Measurements from ENCODE around the gene STEAP3. TPM values are rescaled to one million over a fixed set of nuclear protein-coding genes. Genes with fewer than 3 reads are reported as not detected.

Gene STEAP3
- 3.6 TPM for polyA plus RNA-seq (2013, experiment 1 of 4)
- polyA plus RNA-seq (2013, experiment 2 of 4): 3.1 TPM
- polyA plus RNA-seq (2013, experiment 3 of 4): 2.8 TPM
- 2.2 TPM for polyA plus RNA-seq (2013, experiment 4 of 4)

DNA sequence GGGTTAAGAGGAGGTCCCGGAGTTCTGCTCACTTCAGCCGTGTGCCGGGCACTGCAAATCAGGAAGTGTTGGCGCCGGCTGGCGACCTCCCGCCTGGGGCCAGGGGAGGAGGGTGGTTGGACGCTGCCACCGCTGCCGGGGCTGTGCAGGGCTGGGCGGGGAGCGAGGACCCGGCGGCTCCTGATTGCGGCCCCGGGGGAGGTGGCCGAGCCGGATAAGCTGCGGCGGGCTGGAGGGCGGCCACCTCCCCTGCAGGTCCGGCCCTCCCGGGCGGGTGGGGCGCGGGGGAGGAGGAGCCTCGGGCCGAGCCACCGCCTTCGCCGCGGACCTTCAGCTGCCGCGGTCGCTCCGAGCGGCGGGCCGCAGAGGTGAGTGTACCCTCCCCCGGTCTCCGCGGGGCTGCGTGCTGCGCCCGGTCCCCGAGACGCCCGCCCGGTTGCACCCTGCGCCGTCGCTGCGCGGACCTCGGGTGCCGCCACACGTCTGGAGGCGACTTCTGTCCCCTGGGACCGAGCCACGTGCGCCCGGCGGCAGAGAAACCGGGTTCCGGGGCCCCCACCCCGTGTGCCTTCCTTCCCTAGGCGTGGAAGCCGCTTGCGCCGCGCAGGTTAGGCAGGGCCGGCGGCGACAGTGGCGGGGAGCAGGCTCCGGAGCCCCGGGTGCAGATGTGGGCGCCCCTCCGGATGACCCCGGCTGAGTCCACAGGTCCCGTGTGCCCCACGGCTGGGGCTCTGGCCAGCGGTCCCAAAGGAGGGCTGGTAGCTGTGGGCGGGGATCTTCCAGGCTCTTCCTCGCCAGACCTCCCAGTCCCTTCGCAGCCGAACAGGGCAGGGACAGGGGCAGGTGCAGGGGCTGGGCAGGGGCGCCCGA lies at the start of gene STEAP3:
TSS of gene STEAP3 (plus strand) at position 314 of the 870 bp plus-strand sequence. CDS start 7,179 bp downstream, outside the sequence.
- H3K9me3 ChIP-seq (ENCODE audit: control insufficient read depth, low read length): no peaks in the 10 kb centered on the region
- H3K4me3 ChIP-seq (ENCODE audit: insufficient read depth, low read depth, low read length): peak within 1 kb of the TSS; percentile 47
- H3K27ac ChIP-seq (ENCODE audit: insufficient read depth, low read depth, low read length, poor library complexity, severe bottlenecking): no peak within 1 kb of the TSS
- WGBS, 2 experiments: 1% methylated on average over 89 of the region's 89 CpGs
- peaks cover 10% of the 10 kb centered on the region for H3K4me1 ChIP-seq (ENCODE audit: control insufficient read depth, insufficient read depth, low read length)
- H3K36me3 ChIP-seq (ENCODE audit: control insufficient read depth, insufficient read depth, low read length): no peaks in the 10 kb centered on the region
- peaks cover 29% of the 10 kb centered on the region for H3K27me3 ChIP-seq (ENCODE audit: control insufficient read depth, insufficient read depth, low read length, poor library complexity, severe bottlenecking)

GRCh38 chr2:119174216-119174992 lies 49.2 kb upstream of the STEAP3 start:
- 66 to 68% methylated on average over 22 of the region's 22 CpGs for WGBS, 2 experiments
- Histone ChIP-seq H3K27me3 (ENCODE audit: control insufficient read depth, insufficient read depth, low read length, poor library complexity, severe bottlenecking) (no peaks in the 10 kb centered on the region), H3K36me3 (ENCODE audit: control insufficient read depth, insufficient read depth, low read length) (no peaks in the 10 kb centered on the region), H3K4me3 (ENCODE audit: insufficient read depth, low read depth, low read length) (no peak overlapping the region), H3K4me1 (ENCODE audit: control insufficient read depth, insufficient read depth, low read length) (no peaks in the 10 kb centered on the region), H3K9me3 (ENCODE audit: control insufficient read depth, low read length) (no peaks in the 10 kb centered on the region), H3K27ac (ENCODE audit: insufficient read depth, low read depth, low read length, poor library complexity, severe bottlenecking) (no peak overlapping the region)

- no peaks in the 10 kb centered on the region for H3K9me3 ChIP-seq (ENCODE audit: control insufficient read depth, low read length)
- H3K27me3 ChIP-seq (ENCODE audit: control insufficient read depth, insufficient read depth, low read length, poor library complexity, severe bottlenecking): no peaks in the 10 kb centered on the region
- no peaks in the 10 kb centered on the region for H3K4me1 ChIP-seq (ENCODE audit: control insufficient read depth, insufficient read depth, low read length)
- H3K36me3 ChIP-seq (ENCODE audit: control insufficient read depth, insufficient read depth, low read length): no peaks in the 10 kb centered on the region
- WGBS, 2 experiments: 83 to 91% methylated on average over 6 of the region's 6 CpGs
- H3K27ac ChIP-seq (ENCODE audit: insufficient read depth, low read depth, low read length, poor library complexity, severe bottlenecking): no peak overlapping the region
- H3K4me3 ChIP-seq (ENCODE audit: insufficient read depth, low read depth, low read length): no peak overlapping the region
Observed at GRCh38 chr2:119174993-119175347, 48.7 kb upstream of the STEAP3 start.

GRCh38 chr2:119175517-119175916 lies 48.1 kb upstream of the STEAP3 start:
- no peaks in the 10 kb centered on the region for H3K4me1 ChIP-seq (ENCODE audit: control insufficient read depth, insufficient read depth, low read length)
- no peaks in the 10 kb centered on the region for H3K27me3 ChIP-seq (ENCODE audit: control insufficient read depth, insufficient read depth, low read length, poor library complexity, severe bottlenecking)
- H3K36me3 ChIP-seq (ENCODE audit: control insufficient read depth, insufficient read depth, low read length): no peaks in the 10 kb centered on the region
- H3K27ac ChIP-seq (ENCODE audit: insufficient read depth, low read depth, low read length, poor library complexity, severe bottlenecking): no peak overlapping the region
- H3K9me3 ChIP-seq (ENCODE audit: control insufficient read depth, low read length): no peaks in the 10 kb centered on the region
- WGBS, 2 experiments: 94 to 97% methylated on average over 10 of the region's 10 CpGs
- H3K4me3 ChIP-seq (ENCODE audit: insufficient read depth, low read depth, low read length): no peak overlapping the region

DNA sequence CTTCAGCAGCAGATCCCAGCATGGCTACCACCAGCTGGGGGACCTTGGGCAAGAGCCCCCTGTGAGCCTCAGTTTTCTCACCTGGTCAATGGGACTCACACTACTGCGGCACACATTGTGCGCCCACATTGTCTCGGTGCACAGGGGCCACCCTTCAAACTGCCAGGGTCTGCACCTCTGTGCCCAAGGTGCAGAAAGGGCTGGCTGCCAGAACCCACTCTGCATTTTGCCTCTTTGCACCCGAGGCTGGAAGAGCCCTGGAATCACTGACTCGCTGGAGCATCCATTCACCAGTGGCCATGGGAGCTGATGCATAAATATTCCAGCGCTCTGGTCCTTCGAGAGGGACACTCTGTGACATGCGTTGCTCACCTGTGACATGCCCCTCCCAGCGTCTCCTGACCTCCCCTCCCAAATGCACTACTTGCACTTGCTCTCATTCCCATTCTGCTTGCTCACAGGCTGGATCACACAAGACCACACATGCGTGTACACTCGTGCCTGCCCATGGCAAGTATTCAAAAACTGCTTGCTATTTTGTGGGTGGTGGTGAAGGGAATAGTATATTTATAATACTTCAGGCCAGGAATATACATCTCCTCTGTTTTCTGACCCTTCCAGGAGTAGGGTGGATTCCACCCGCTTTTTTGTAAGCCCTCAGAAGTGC lies 46.3 kb upstream of the STEAP3 start:
- no peaks in the 10 kb centered on the region for H3K27me3 ChIP-seq (ENCODE audit: control insufficient read depth, insufficient read depth, low read length, poor library complexity, severe bottlenecking)
- H3K9me3 ChIP-seq (ENCODE audit: control insufficient read depth, low read length): no peaks in the 10 kb centered on the region
- H3K4me3 ChIP-seq (ENCODE audit: insufficient read depth, low read depth, low read length): no peak overlapping the region
- 94 to 97% methylated on average over 11 to 12 of the region's 12 CpGs for WGBS, 2 experiments
- no peak overlapping the region for H3K27ac ChIP-seq (ENCODE audit: insufficient read depth, low read depth, low read length, poor library complexity, severe bottlenecking)
- H3K36me3 ChIP-seq (ENCODE audit: control insufficient read depth, insufficient read depth, low read length): no peaks in the 10 kb centered on the region
- H3K4me1 ChIP-seq (ENCODE audit: control insufficient read depth, insufficient read depth, low read length): no peaks in the 10 kb centered on the region

GRCh38 chr2:119177838-119178190 lies 45.8 kb upstream of the STEAP3 start:
- Histone ChIP-seq H3K4me1 (ENCODE audit: control insufficient read depth, insufficient read depth, low read length) (no peaks in the 10 kb centered on the region), H3K9me3 (ENCODE audit: control insufficient read depth, low read length) (no peaks in the 10 kb centered on the region), H3K36me3 (ENCODE audit: control insufficient read depth, insufficient read depth, low read length) (no peaks in the 10 kb centered on the region), H3K27ac (ENCODE audit: insufficient read depth, low read depth, low read length, poor library complexity, severe bottlenecking) (no peak overlapping the region), H3K4me3 (ENCODE audit: insufficient read depth, low read depth, low read length) (no peak overlapping the region), H3K27me3 (ENCODE audit: control insufficient read depth, insufficient read depth, low read length, poor library complexity, severe bottlenecking) (no peaks in the 10 kb centered on the region)
- WGBS, 2 experiments: 77 to 94% methylated on average over 4 of the region's 4 CpGs

DNA sequence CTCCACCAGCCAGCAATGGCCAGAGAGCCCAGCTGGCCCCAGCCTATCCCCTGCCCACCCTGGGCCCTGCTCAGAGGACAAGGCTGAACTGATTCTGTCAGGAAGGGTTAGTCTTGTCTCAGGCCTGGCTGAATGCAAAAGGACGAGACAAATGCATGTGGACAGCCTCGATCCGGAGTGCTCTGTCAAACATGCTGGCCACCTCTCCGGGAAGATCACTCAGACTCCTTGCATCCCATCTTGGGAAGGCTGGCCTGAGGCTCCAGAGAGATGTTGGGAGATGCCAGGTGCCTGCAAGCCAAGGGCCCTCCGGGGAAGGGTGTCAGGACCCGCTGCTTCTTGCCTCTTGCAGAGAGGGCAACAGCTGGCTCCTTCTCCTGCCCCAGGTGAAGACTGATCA lies 44.9 kb upstream of the STEAP3 start:
- WGBS, 2 experiments: 90% methylated on average over 6 of the region's 6 CpGs

GRCh38 chr2:119179202-119179601 lies 44.4 kb upstream of the STEAP3 start:
- no peaks in the 10 kb centered on the region for H3K4me1 ChIP-seq (ENCODE audit: control insufficient read depth, insufficient read depth, low read length)
- 85 to 90% methylated on average over 2 of the region's 2 CpGs for WGBS, 2 experiments
- H3K36me3 ChIP-seq (ENCODE audit: control insufficient read depth, insufficient read depth, low read length): no peaks in the 10 kb centered on the region
- H3K9me3 ChIP-seq (ENCODE audit: control insufficient read depth, low read length): no peaks in the 10 kb centered on the region
- no peak overlapping the region for H3K4me3 ChIP-seq (ENCODE audit: insufficient read depth, low read depth, low read length)
- no peak overlapping the region for H3K27ac ChIP-seq (ENCODE audit: insufficient read depth, low read depth, low read length, poor library complexity, severe bottlenecking)
- no peaks in the 10 kb centered on the region for H3K27me3 ChIP-seq (ENCODE audit: control insufficient read depth, insufficient read depth, low read length, poor library complexity, severe bottlenecking)

More for the DNA sequence above, 44.9 kb upstream of the STEAP3 start:
- Histone ChIP-seq H3K4me3 (ENCODE audit: insufficient read depth, low read depth, low read length) (no peak overlapping the region), H3K36me3 (ENCODE audit: control insufficient read depth, insufficient read depth, low read length) (no peaks in the 10 kb centered on the region), H3K27ac (ENCODE audit: insufficient read depth, low read depth, low read length, poor library complexity, severe bottlenecking) (no peak overlapping the region), H3K4me1 (ENCODE audit: control insufficient read depth, insufficient read depth, low read length) (no peaks in the 10 kb centered on the region), H3K9me3 (ENCODE audit: control insufficient read depth, low read length) (no peaks in the 10 kb centered on the region), H3K27me3 (ENCODE audit: control insufficient read depth, insufficient read depth, low read length, poor library complexity, severe bottlenecking) (no peaks in the 10 kb centered on the region)

- no peak overlapping the region for H3K27ac ChIP-seq (ENCODE audit: insufficient read depth, low read depth, low read length, poor library complexity, severe bottlenecking)
- no peak overlapping the region for H3K4me3 ChIP-seq (ENCODE audit: insufficient read depth, low read depth, low read length)
- no peaks in the 10 kb centered on the region for H3K4me1 ChIP-seq (ENCODE audit: control insufficient read depth, insufficient read depth, low read length)
- no peaks in the 10 kb centered on the region for H3K27me3 ChIP-seq (ENCODE audit: control insufficient read depth, insufficient read depth, low read length, poor library complexity, severe bottlenecking)
- H3K36me3 ChIP-seq (ENCODE audit: control insufficient read depth, insufficient read depth, low read length): no peaks in the 10 kb centered on the region
- 85 to 87% methylated on average over 7 of the region's 7 CpGs for WGBS, 2 experiments
- H3K9me3 ChIP-seq (ENCODE audit: control insufficient read depth, low read length): no peaks in the 10 kb centered on the region
Observed at GRCh38 chr2:119179991-119180390, 43.6 kb upstream of the STEAP3 start.

DNA sequence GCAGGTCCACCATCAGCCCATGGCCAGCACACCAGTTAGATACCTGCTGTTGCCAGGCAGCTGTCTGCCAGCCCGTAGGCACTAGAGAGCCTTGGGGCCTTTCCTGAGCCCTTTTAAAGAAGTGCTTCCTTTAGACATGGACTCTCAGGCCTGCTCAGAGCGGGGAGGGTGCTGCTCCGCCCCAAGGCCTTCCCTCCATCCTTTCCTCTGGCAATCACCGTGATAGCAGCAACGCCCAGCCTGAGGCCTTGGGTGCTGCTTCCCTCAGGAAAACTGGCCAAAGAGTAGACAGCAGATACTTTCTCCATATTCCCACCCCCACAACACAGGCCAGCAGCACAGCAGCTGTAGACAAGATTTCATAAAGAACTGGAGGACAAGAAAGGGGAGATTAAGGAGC lies 42.7 kb upstream of the STEAP3 start:
- Histone ChIP-seq H3K4me3 (ENCODE audit: insufficient read depth, low read depth, low read length) (no peak overlapping the region), H3K27me3 (ENCODE audit: control insufficient read depth, insufficient read depth, low read length, poor library complexity, severe bottlenecking) (no peaks in the 10 kb centered on the region), H3K36me3 (ENCODE audit: control insufficient read depth, insufficient read depth, low read length) (no peaks in the 10 kb centered on the region), H3K9me3 (ENCODE audit: control insufficient read depth, low read length) (no peaks in the 10 kb centered on the region), H3K4me1 (ENCODE audit: control insufficient read depth, insufficient read depth, low read length) (no peaks in the 10 kb centered on the region), H3K27ac (ENCODE audit: insufficient read depth, low read depth, low read length, poor library complexity, severe bottlenecking) (no peak overlapping the region)
- 83% methylated on average over 5 of the region's 5 CpGs for WGBS, 2 experiments

All from ectodermal cell (in vitro differentiated cells).